GDM1 (cell line): ENCODE data around the gene ETV3.

Source experiments
- DNase-seq: peaks from one replicate; lab custom pipeline; 2025; lab: John Stamatoyannopoulos, UW

Gene ETV3

DNA sequence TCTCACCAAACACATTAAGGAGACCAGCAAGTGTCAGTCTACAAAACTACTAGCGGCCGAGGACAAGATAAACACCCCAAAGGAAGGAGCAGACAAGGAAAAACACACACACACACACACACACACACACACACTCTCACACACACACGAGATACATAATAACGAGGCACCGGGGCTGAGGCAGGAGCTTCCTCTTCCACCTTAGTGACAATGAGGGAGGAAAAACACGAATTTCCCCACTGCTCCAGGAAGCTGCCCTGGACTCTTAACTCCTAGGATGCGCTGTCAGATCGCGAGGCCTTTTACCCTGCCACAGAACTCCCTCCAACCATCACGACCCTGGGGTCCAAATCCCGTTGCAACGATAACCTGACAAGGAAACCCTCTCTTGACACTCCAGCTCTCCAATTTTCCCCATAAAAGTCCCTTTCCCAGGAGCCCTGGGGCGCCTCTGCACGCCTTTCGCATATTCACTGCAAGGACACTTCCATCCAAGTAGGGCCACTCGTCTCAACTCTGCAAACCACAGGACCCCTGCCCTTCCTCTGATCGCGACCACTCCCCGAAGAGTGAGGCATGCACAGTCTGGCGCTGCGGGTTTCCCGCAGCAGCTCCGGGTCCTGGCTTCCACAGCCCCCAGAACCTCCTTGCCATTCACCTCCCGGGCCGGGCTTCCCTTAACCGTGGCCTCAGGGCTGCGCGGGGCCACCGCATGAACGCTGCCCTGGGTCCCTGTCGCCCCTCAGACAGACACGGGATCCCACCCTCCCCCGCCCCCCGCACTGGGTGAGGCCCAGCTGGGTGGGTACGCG lies 581 bp downstream of the ETV3 start:
- peak; percentile 15 for DNase-seq

GRCh38 chr1:157137046-157137407 lies 1.2 kb downstream of the ETV3 start:
- no peak for DNase-seq

DNA sequence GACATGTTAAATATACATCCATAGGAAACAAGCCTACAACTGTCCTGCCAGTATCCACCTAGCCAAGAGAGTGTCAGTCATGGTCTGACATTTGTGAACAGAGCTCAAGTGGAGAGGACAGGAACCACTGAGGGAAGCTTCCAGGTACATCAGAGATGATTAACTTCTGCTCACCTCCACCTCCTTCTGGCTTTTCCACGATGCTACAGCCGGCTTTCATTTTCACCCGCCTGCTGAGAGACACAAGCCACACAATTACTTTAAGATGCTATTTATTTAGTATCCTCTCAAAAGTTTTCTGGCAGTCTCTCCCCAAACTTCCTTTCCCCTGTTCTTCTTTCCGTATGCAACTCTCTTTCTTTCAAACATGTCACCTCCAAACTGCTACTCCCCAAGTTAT lies 2.1 kb downstream of the ETV3 start:
- DNase-seq, result no peak

- DNase-seq, result no peak
Measured at GRCh38 chr1:157135646-157136045, 2.5 kb downstream of the ETV3 start.

DNA sequence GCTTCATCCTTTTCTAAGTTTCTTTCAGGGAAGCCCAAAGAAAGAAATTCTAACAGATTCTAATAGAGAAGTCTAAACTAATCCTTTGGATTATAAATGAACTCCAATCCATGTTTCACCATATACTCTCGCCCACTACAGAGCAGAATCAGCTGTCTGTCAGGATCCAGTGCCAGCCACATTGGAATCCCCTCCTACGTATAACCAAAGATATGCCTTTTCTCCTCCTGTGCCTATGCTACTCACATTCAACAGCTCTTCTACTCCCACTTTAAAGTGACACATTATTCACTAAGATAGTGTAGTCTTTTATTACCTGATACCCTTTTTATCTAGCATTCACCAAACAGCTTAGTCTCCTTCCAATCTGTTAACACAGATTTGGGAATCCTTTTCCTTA lies 3.1 kb downstream of the ETV3 start:
- DNase-seq, result no peak

GRCh38 chr1:157134442-157134841 lies 3.8 kb downstream of the ETV3 start:
- DNase-seq, result no peak

GRCh38 chr1:157133426-157133825 lies 4.8 kb downstream of the ETV3 start:
- no peak for DNase-seq

DNA sequence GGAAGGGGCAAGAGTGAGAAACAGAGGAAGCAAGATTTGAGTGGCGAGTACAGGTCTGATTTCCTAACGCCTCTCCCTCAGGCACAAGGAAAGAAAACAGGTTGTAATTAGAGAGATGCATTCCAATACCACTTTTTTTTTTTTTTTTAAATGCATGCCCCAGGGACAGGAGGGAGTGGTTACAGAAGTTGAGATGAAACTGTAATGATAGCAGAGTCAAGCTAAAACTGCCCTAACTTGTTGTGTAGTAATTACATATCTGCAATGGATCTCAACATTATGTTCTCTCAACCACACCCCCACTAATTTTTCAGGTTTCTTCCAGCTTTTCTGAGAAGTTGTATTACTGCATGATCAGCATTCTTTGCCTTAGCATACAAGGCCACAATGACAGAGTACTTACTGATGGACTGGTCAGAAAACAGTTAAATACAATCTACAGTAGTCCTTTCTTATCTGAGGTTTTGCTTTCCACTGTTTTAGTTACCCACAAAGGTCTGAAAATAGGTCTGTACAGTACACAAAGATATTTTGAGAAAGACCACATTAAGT lies 5.5 kb downstream of the ETV3 start:
- no peak for DNase-seq

- no peak for DNase-seq
Measured at GRCh38 chr1:157132111-157132510, 6.1 kb downstream of the ETV3 start.

- DNase-seq, result no peak
Measured at GRCh38 chr1:157131281-157131680, 6.9 kb downstream of the ETV3 start.

DNA sequence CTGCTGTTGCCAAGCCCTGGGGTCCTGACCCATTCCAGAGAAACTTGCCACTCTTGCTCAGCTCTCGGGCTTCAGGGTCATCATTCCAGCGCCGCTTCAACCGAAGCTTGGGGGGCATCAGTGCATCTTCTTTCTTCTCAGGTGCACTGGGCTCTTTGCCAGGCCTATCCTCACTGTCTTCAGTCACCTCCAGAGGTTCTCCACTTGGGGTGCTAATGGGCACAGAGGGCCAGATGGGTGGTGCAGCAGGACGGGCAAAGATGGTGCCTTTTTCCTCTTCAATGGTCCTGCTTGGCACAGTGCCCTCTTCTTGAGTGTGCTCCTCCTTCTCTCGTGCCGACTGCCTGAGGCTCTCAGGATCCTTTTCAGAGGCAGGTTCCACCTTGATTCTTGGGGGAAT lies 13.3 kb downstream of the ETV3 start:
- DNase-seq, result no peak

DNA sequence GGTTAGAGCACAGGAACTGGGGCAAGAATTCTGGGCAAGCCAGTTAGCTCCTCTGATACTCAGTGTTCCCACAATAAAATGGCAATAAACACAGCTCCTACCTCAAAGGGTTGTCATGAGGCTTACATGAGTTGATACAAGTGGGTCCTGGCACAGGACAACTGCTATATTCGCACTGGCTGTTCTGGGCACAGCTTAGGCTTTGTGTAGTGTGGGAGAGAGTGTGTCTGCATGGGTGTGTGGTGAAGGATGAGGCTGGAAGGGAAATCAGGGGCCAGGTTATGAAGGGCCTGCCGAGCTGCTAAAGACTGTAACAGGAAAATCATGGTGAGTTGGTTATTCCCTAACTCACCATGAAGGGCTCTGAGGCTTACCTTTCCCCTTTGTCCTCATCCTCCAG lies 18.7 kb downstream of the ETV3 start:
- no peak for DNase-seq

DNA sequence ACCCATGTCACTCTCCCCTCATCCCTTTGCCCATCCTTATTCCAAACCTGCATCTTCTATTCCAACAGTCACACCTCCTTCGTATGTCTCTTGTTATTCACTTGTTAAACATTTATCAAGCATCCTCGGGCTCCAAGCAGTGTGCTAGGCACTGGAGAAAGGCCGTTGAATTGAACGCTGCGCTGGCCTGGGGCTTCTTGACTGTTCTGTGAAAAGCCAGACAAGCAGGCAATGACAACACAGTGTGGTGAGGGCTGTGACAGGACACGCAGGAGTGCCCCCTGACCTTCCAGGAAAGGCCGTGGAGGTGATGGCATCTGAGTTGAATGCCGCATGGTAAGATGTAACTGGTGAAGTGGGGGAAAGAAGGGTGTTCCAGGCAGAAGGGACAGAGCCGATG lies 19.2 kb downstream of the ETV3 start:
- DNase-seq, result no peak

DNA sequence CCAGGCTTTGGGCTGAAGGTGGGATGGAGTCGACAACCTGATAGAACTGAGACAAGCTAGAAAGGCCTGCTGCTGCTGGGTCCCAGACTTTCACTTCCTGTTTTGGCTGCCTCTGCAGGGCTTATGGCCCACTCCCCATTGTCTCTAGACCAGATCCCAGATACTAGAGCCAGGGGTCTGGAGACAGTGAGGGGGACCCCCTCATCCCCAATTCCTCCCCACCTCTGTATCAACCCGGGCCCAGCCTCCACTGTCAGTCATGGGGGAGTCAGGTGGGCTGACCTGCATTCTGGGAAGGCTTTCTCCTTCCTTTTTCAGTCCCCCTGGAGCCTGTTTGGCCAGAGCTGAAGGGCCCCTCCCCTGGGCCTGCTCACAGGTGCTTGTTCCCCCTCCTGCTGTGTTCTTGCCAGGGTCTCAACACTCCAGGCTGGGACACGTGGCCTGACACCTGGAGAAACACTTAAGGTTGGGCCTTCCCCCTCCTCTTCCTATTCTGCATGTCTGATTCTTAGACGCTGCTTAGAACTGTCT lies 20.6 kb downstream of the ETV3 start:
- no peak for DNase-seq

DNA sequence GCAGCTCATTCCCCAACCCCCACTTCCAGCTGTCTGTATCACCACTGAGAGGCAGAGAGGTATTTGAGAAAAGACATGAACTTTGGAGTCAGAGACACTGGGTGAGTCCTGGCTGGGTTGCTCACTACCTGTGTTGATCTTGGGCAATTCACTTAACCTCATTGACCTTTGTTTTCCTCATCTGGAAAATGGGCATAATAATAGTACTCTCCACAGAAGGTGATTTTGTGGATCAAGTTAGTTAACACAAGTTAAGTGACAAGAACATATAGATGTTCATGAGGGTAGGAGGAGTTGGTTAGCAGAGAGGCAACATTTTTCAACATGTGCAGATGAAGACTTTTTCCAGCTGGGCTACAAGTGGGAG lies 21.5 kb downstream of the ETV3 start:
- no peak for DNase-seq

GRCh38 chr1:157115851-157116736 lies 22.1 kb downstream of the ETV3 start:
- DNase-seq, result no peak

DNA sequence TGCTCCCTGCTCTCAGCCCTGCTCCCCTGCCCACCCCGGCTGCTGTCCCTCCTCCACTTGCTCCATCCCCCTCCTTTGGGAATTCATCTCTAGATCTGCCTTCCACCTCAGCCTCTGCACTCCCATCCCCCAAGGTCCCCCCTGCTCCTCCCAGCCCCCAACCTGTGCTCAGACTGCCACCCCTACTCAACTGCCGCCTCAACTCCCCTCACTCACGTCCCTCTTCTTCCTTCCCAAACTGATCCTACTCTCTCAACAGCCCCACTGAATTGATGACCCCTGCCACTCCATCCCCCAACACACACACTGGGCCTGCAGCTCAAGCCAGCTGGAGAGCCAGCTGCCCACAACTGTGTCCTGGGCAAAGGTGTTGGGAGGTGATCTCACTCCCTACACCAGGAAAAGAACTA lies 22.8 kb downstream of the ETV3 start:
- DNase-seq, result no peak

GRCh38 chr1:157114183-157115121 lies 23.7 kb downstream of the ETV3 start:
- DNase-seq, result no peak

DNA sequence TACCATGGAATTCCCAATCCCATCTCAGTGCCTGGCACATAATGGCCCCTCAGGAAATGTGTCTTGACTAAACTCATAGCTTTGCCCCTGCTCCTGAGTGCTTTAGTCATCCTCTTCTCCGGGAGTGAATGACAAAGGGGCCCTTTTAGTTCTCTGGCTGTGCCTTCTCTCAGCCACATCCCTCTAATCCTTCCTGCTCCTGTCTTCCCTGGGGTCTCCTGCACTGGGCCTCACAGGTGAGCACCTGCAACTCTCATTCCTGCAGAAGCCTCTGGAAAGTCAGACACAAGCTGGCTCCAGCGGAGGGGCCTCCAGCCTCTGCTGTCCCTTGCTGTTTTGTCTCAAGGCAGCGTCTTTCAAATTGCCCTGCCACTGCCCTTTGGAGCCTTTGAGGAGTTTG lies 24.6 kb downstream of the ETV3 start:
- DNase-seq, result no peak

DNA sequence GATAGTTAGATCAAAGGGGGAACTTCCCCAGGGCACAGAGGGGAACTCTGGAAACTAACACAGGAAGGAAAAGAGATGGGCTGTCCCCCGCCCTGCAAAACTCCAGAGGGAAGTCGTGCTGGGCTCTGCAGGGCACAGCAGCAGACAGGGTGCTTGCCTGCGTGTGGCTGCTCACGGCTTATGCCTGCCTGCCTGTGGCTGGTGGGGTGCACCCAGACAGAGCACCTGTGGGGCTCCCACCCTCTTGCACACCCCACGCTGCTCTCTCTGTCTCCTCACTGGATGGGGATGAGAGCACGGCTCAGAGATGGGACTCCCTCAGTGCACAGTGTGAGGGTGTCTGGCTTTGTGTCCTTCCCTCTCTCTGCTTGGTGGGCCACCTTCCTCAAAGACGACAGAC lies 25.1 kb downstream of the ETV3 start:
- DNase-seq, result peak; percentile 4

- DNase-seq, result no peak
Measured at GRCh38 chr1:157112186-157112867, 25.9 kb downstream of the ETV3 start.
